ENCODE results near the gene ATP9B. TPM values are rescaled to one million over a fixed set of nuclear protein-coding genes. Genes with fewer than 3 reads are reported as not detected.

The ATP9B gene
- total RNA-seq, 1 experiment from 2014 or later, result 20.9 TPM

DNA sequence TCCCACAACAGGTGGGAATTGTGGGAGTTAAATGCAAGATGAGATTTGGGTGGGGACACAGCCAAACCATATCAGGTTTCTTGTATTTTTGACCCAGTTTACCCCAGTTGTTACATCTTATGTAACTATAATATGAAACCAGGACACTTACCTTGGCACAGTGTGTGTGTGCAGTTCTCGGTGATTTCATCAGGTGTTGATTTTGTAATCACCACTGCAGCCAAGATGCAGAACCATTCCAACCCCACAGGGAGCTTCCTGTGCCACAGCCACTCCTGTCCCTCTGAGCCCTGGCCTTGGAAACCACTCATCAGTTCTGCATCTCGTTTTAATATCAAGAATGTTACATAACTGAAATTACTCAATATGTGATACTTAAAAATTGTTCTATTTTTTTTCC lies 31.8 kb downstream of the ATP9B start:
- no peaks in the 10 kb centered on the region for H3K27me3 Mint-ChIP-seq (ENCODE audit: low read depth)
- H2BK5ac ChIP-seq (ENCODE audit: insufficient read length, low read length), result no peak overlapping the region

More for the DNA sequence above, 31.8 kb downstream of the ATP9B start:
- Histone ChIP-seq H3K18ac (ENCODE audit: insufficient read length, low read depth, low read length) (no peak overlapping the region), H2AFZ (ENCODE audit: low read length) (no peak overlapping the region), H4K20me1 (ENCODE audit: control insufficient read depth, insufficient read depth, insufficient read length) (no peaks in the 10 kb centered on the region), H3K27ac (ENCODE audit: insufficient read length, low read depth, low read length) (no peak overlapping the region), H3K14ac (ENCODE audit: insufficient read depth, low read length) (no peak overlapping the region), H3K4me1 (ENCODE audit: insufficient read depth, low read length) (peaks cover 2% of the 10 kb centered on the region; the same call in 1 of the 2 replicates), H4K8ac (replicated peaks; ENCODE audit: insufficient read length, low read depth, low read length) (no peak overlapping the region), H3K9me3 (ENCODE audit: control insufficient read depth, low read depth, low read length) (no peaks in the 10 kb centered on the region), H2BK20ac (ENCODE audit: low read depth, low read length, poor library complexity, severe bottlenecking) (no peak overlapping the region), H2AK5ac (ENCODE audit: insufficient read length, low read length) (no peak overlapping the region), H3K4ac (ENCODE audit: low read depth, low read length) (no peak overlapping the region), H3K23ac (ENCODE audit: insufficient read length, low read depth, low read length) (no peak overlapping the region), H3T11ph (ENCODE audit: low read length) (no peak overlapping the region), H2BK15ac (ENCODE audit: low read depth, low read length) (no peak overlapping the region), H2BK120ac (ENCODE audit: low read depth, low read length, poor library complexity, severe bottlenecking) (no peak overlapping the region), H3K4me2 (ENCODE audit: insufficient read depth, insufficient read length, low read length) (no peak overlapping the region), H3K79me2 (ENCODE audit: insufficient read depth, low read length) (no peaks in the 10 kb centered on the region; the same call in 1 of the 2 replicates), H3K79me1 (ENCODE audit: insufficient read depth, low read depth, low read length, poor library complexity, severe bottlenecking) (peaks cover 4% of the 10 kb centered on the region), H3K23me2 (ENCODE audit: insufficient read length, low read depth, low read length, poor library complexity, severe bottlenecking) (no peaks in the 10 kb centered on the region), H4K91ac (ENCODE audit: insufficient read length, low read depth, low read length) (no peak overlapping the region), H3K9ac (ENCODE audit: extremely low read depth, insufficient read length, low read length) (no peak overlapping the region), H3K27me3 (ENCODE audit: insufficient read depth, low read length) (no peaks in the 10 kb centered on the region), H3K56ac (ENCODE audit: insufficient read length, low read depth, low read length) (no peak overlapping the region), H4K5ac (ENCODE audit: insufficient read length, low read depth, low read length) (no peak overlapping the region), H2BK12ac (ENCODE audit: insufficient read length, low read depth, low read length) (no peak overlapping the region)
- TF ChIP-seq, protein P1, sequence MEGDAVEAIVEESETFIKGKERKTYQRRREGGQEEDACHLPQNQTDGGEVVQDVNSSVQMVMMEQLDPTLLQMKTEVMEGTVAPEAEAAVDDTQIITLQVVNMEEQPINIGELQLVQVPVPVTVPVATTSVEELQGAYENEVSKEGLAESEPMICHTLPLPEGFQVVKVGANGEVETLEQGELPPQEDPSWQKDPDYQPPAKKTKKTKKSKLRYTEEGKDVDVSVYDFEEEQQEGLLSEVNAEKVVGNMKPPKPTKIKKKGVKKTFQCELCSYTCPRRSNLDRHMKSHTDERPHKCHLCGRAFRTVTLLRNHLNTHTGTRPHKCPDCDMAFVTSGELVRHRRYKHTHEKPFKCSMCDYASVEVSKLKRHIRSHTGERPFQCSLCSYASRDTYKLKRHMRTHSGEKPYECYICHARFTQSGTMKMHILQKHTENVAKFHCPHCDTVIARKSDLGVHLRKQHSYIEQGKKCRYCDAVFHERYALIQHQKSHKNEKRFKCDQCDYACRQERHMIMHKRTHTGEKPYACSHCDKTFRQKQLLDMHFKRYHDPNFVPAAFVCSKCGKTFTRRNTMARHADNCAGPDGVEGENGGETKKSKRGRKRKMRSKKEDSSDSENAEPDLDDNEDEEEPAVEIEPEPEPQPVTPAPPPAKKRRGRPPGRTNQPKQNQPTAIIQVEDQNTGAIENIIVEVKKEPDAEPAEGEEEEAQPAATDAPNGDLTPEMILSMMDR (conservative IDR thresholded peaks at IDR 0.05), result no peak
- no peak for DNase-seq
- peaks cover 2 to 5% of the 10 kb centered on the region in 2 experiments; a peak in 3 of 5 replicates for H3K9me3 Mint-ChIP-seq
- H3K36me3 Mint-ChIP-seq (ENCODE audit: insufficient read depth in 1 of 3, low read depth in 3 of 3), result peaks cover 15 to 26% (median 18%) of the 10 kb centered on the region in 3 experiments
- H3K4me1 Mint-ChIP-seq, result peaks cover 7 to 8% of the 10 kb centered on the region in 2 experiments
- WGBS (ENCODE audit: extremely low coverage, insufficient read length, low lambda C conversion rate), result no CpG with 5 or more reads among the region's 2 CpGs
- no peak overlapping the region for H3K4me3 Mint-ChIP-seq
- no peak overlapping the region for H3K27ac Mint-ChIP-seq
